HUES6 (cell line): Measurements from ENCODE around the gene ARPP19.

ENCODE experiments used
- H3K27ac ChIP-seq: 2 replicates; pipeline ENCODE4 v1.7.0; 2013; ENCODE audit warnings: low read depth, mild to moderate bottlenecking, low read length, inconsistent platforms
- H3K27me3 ChIP-seq: 2 replicates; pipeline ENCODE4 v1.6.1; 2013; ENCODE audit warnings: low read length; ENCODE audit not compliant: control insufficient read depth, insufficient read depth
- H3K36me3 ChIP-seq: 2 replicates; pipeline ENCODE4 v1.6.1; 2013; ENCODE audit warnings: low read length; ENCODE audit not compliant: control insufficient read depth, insufficient read depth
- H3K4me1 ChIP-seq: 2 replicates; pipeline ENCODE4 v1.6.1; 2013; ENCODE audit warnings: low read length; ENCODE audit not compliant: control insufficient read depth, insufficient read depth
- H3K4me3 ChIP-seq: 2 replicates; pipeline ENCODE4 v1.5.1; 2013; ENCODE audit warnings: low read depth, low read length
- H3K9ac ChIP-seq: one replicate; pipeline ENCODE4 v1.6.1; 2013; ENCODE audit warnings: mild to moderate bottlenecking, low read length
- H3K9me3 ChIP-seq: 2 replicates; pipeline ENCODE4 v1.6.1; 2013; ENCODE audit warnings: low read depth, low read length; ENCODE audit not compliant: control insufficient read depth, insufficient read depth

Gene ARPP19

GRCh38 chr15:52509500-52510245 is 59.2 kb downstream of the ARPP19 start:
- H3K27ac ChIP-seq, result no peak overlapping the region
- H3K36me3 ChIP-seq, result no peaks in the 10 kb centered on the region
- no peaks in the 10 kb centered on the region; the same call in 1 of the 2 replicates for H3K4me1 ChIP-seq
- H3K9me3 ChIP-seq, result no peaks in the 10 kb centered on the region
- no peak overlapping the region for H3K4me3 ChIP-seq
- H3K27me3 ChIP-seq, result no peaks in the 10 kb centered on the region
- no peak overlapping the region for H3K9ac ChIP-seq

- no peaks in the 10 kb centered on the region for H3K9me3 ChIP-seq
- H3K36me3 ChIP-seq, result no peaks in the 10 kb centered on the region
- no peak overlapping the region for H3K27ac ChIP-seq
- H3K27me3 ChIP-seq, result no peaks in the 10 kb centered on the region
- H3K9ac ChIP-seq, result no peak overlapping the region
- H3K4me3 ChIP-seq, result no peak overlapping the region
- no peaks in the 10 kb centered on the region for H3K4me1 ChIP-seq
Measured at GRCh38 chr15:52506549-52506948, 62.3 kb downstream of the ARPP19 start.

GRCh38 chr15:52505151-52505550 is 63.7 kb downstream of the ARPP19 start:
- Histone ChIP-seq H3K4me1 (no peaks in the 10 kb centered on the region), H3K36me3 (no peaks in the 10 kb centered on the region), H3K27ac (no peak overlapping the region), H3K9ac (no peak overlapping the region), H3K9me3 (no peaks in the 10 kb centered on the region), H3K4me3 (no peak overlapping the region), H3K27me3 (no peaks in the 10 kb centered on the region)

GRCh38 chr15:52503788-52504496 is 64.9 kb downstream of the ARPP19 start:
- Histone ChIP-seq H3K36me3 (no peaks in the 10 kb centered on the region), H3K9ac (no peak overlapping the region), H3K4me3 (no peak overlapping the region), H3K27me3 (no peaks in the 10 kb centered on the region), H3K4me1 (no peaks in the 10 kb centered on the region), H3K9me3 (no peaks in the 10 kb centered on the region), H3K27ac (no peak overlapping the region)

GRCh38 chr15:52502608-52503007 is 66.2 kb downstream of the ARPP19 start:
- Histone ChIP-seq H3K4me1 (no peaks in the 10 kb centered on the region), H3K36me3 (no peaks in the 10 kb centered on the region), H3K9ac (no peak overlapping the region), H3K4me3 (no peak overlapping the region), H3K27ac (no peak overlapping the region), H3K27me3 (no peaks in the 10 kb centered on the region), H3K9me3 (no peaks in the 10 kb centered on the region)

GRCh38 chr15:52499506-52499905 is 69.3 kb downstream of the ARPP19 start:
- Histone ChIP-seq H3K4me1 (no peaks in the 10 kb centered on the region), H3K9me3 (no peaks in the 10 kb centered on the region), H3K9ac (no peak overlapping the region), H3K4me3 (no peak overlapping the region), H3K27ac (no peak overlapping the region), H3K36me3 (no peaks in the 10 kb centered on the region), H3K27me3 (no peaks in the 10 kb centered on the region)

- Histone ChIP-seq H3K27ac (no peak overlapping the region), H3K9ac (no peak overlapping the region), H3K4me1 (no peaks in the 10 kb centered on the region), H3K4me3 (no peak overlapping the region), H3K27me3 (no peaks in the 10 kb centered on the region), H3K36me3 (no peaks in the 10 kb centered on the region), H3K9me3 (no peaks in the 10 kb centered on the region)
Measured at GRCh38 chr15:52498706-52499105, 70.1 kb downstream of the ARPP19 start.
